A549 treated with GW870086 at 1 μM for 4 hours (cell line): ENCODE results near the gene COL7A1. TPM values are rescaled to one million over a fixed set of nuclear protein-coding genes. Genes with fewer than 3 reads are reported as not detected.

Experiments
- total RNA-seq: library from RNA; stranded (reverse); fragments of 200-300 nt; extraction: Qiagen RNA extraction; gene quantifications from 5 replicates; pipeline ENCODE4 v1.2.3, GENCODE V29; 2022; ENCODE audit warnings: low read depth

COL7A1 gene
- total RNA-seq: 138 to 185 TPM (median 169 TPM) in 5 replicates

DNA sequence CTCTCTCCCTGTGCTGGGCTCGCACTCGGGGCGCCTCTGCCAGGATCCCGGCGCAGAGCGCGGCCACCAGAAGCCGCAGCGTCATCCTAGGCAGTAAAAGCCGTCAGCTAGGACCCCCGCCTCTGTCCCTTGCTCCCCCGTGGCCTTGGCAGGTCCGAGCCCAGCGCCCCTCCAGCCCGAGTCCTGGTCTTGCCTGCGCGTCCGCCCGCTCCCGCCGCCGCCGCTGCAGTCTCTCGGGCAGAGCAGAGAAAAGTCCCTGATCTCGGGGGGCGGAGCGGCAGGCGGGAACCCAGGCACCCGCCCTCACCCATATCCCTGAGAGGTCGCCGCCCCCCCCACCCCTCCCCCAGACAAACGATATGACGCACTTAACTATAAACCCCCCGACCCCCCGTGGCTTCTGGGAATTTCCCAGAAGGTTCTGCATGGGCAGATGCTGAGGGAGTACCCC, at the start of gene COL7A1:
Gene COL7A1, minus strand, starts transcription at position 255 of the 451 bp plus-strand sequence. Its CDS starts 170 bp downstream, at position 85.

DNA sequence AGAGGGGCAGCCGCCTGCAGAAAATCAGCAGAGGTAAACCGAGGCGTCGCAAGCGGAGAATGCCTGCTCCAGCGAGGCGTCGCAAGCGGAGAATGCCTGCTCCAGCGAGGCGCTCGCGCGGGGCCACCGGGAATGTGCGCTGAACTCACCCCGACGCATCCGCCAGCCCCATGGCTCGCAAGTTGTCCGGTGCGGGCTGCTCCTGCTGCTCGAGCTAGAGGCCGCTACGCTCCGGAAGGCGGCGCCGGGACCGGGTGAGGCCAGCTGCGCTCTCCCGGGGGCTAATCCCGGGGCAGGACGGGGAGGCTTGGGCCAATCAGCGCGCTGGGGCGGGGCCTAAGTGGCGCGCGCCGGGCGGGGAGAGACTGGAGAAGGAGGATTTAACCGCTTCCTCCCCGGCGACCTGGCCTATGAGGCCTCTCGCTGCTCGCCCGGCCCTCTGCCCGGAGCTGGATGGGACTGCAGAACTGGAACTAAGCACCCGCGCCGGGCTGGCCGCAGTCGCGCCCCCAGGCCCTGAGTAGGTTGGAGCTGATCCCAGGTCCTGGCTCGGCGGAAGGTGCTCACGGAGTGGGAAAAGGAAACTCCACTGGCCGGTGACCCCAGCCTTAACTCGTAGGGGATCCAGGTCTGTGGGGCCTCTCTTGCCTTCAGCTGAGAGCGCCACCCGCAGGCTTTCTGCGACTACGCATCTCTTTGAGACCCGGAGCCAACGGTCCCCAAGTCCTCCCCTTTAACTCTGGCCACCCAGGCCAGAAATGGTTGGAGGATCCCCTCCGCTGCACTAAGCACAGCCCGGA, 40.3 kb upstream of the COL7A1 start, which contains the start of gene SLC26A6:
Gene SLC26A6, minus strand, starts transcription at position 240 of the 800 bp plus-strand sequence. Its CDS starts 68 bp downstream, at position 172.

DNA sequence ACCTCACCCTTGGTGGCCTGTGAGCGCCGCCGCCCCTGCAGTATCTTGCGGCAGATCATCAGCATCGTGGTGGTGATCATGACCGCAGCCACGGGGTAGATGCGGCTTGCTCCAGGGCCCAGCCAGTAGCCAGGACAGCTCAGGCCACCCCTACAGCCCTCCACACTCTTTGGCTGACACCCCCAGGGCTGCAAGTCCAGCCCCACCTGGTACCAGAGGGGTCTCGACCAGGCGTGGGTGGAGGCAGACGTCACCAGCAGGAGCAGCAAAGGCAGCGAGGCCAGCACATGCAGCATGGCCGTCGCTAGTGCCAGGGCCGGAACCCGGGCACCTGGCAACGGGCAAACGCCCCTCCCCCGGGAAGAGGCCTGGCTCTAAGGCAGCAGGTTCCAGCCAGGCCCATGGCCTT, 26.3 kb upstream of the COL7A1 start, which contains the start of gene TMEM89:
Gene TMEM89, minus strand, starts transcription at position 309 of the 409 bp plus-strand sequence. Its CDS starts 13 bp downstream, at position 296.

DNA sequence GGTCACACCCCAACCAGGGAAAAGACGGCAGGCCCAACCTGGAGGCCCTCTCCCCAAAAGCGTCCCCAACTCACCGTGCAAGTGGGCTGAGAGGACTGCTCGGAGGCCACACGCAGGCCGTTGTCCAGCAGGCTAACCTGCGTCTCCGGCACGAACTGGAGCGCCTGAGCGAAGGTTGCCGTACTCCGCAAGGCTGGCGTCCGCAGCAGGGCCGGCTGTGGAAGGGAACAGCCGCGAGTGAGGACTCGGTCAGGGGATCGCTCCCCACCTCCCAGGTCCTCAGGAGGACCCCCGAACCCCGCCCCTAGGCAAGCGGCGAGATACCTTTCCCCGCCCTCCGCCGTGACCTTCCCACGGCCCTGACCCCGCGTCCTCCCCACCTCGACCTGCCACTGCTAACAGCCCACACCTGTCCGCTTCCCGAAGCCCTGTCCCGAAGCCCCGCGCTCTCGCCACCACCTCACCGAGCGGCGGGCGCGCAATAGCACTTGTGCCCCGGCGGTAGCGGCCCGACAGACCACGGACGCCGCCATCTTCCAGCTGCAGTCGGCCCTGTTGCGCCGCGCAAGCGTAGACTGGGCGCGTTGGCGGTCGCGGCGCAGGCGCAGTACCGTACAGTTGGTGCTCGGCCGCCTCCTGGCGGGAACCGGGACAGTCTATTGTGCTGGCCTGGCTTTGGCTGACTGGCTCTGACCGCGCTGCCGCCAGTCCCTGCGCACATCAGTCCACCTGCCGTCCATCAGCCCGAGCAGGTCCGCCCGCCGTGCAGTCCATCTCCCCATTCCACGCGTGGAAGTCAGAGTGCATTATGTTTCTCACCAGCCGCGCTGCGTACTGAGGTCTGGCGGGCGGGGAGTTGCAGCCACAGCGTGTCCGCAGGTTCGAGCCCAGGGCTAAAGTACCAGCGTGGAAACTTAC, 14.2 kb upstream of the COL7A1 start, which contains the start of gene UQCRC1:
Gene UQCRC1, minus strand, starts transcription at position 559 of the 918 bp plus-strand sequence. Its CDS starts 26 bp downstream, at position 533.

DNA sequence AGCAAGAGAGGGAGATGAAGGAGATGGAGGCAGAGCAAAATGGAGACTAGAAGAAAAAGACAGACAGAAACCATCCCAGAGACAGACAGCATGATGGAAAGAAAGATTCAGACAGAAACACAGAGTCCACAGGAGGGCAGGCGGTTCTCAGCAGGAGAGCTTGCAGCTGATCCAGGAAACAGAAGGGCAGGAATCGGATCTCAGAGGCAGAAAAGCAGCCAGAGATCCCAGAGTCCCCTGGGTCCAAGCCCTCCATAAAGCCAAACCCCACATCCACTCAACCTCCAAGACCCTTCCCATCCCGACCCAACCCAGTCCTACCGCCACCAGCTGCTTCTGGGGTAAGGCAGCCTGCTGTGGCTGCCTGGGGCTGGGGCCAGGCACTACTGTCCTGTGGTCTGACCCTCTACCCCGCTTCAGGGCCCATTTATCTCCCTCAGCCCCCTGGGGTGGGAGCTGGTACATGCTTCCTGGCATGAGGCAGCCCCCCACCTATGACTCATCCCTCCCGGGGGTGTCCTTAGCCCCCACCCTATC, 31.7 kb downstream of the COL7A1 start, which contains the start of gene UCN2:
Gene UCN2, minus strand, starts transcription at position 400 of the 537 bp plus-strand sequence. CDS start 657 bp downstream, outside the sequence.

DNA sequence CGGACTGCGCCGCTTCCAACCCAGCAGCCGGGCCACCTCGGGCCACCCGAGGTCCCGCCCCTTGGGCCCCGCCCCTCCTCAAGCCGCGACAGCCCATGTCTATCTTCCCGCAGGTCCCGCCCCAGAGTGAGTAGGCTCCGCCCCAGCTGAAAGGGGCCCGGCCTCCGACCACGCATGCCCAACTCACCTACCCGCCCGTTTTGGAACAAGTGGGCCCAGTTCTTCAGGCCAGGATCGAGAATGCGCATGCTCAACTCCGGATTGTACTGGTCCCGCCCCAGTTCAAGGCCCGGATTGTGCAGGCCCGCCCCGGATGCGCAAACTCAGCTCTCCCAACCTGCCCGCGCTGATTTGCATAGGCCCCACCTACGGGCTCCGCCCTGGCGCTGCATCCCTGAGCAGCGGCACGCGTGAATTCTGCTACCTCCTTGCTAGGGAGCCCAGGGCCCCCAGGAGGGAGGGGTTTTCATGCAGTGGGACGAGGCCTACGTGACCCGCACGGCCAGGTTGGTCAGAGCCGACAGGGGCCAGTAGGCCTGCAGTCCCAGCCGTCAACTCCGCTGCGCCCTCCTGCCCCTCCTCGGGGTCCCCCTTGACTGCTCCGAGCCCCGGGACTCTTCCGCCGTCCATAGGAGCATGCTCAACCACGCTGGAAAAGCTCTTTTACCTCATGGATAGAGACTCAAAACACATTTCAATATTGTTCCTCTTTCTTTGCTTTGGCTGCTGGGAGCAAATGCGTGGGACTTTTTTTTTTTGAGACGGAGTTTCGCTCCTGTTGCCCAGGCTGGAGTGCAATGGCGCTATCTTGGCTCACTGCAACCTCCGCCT, 38.1 kb downstream of the COL7A1 start, which contains the start of gene PFKFB4:
Gene PFKFB4, minus strand, starts transcription at position 8 of the 831 bp plus-strand sequence. CDS start 26 bp downstream, outside the sequence.

Other genes starting within 250 kb of the COL7A1 start
- not detected in 5 replicates for gene FBXW12, start 223.1 kb downstream of the COL7A1 start, total RNA-seq
- gene PLXNB1, start 165.2 kb downstream of the COL7A1 start, total RNA-seq: 14.6 to 17.8 TPM (median 16.9 TPM) in 5 replicates
- gene CCDC51, start 155.2 kb downstream of the COL7A1 start, total RNA-seq: 25.3 to 29.7 TPM (median 26.2 TPM) in 5 replicates
- gene TMA7, start 155.1 kb downstream of the COL7A1 start, total RNA-seq: 276 to 367 TPM (median 288 TPM) in 5 replicates
- gene ATRIP, start 148.6 kb downstream of the COL7A1 start, total RNA-seq: 7.9 to 10.4 TPM (median 8.4 TPM) in 5 replicates
- 95.8 to 129 TPM (median 122 TPM) in 5 replicates for gene SHISA5, start 91.2 kb downstream of the COL7A1 start, total RNA-seq
- 9.0 to 14.2 TPM (median 13.2 TPM) in 5 replicates for gene PFKFB4, start 38.5 kb downstream of the COL7A1 start, total RNA-seq
- gene UCN2, start 31.5 kb downstream of the COL7A1 start, total RNA-seq: 8.0 to 10.3 TPM (median 8.5 TPM) in 5 replicates
- 162 to 219 TPM (median 177 TPM) in 5 replicates for gene UQCRC1, start 14.3 kb upstream of the COL7A1 start, total RNA-seq
- not detected in 5 replicates for gene TMEM89, start 26.4 kb upstream of the COL7A1 start, total RNA-seq
- gene SLC26A6, start 40.1 kb upstream of the COL7A1 start, total RNA-seq: 14.3 to 19.9 TPM (median 17.5 TPM) in 5 replicates
- 3.1 to 4.8 TPM (median 4.0 TPM) in 5 replicates for gene CELSR3, start 67.6 kb upstream of the COL7A1 start, total RNA-seq
- gene NCKIPSD, start 90.6 kb upstream of the COL7A1 start, total RNA-seq: 7.4 to 9.7 TPM (median 8.5 TPM) in 5 replicates
- 43.9 to 52.0 TPM (median 47.8 TPM) in 5 replicates for gene IP6K2, start 121.9 kb upstream of the COL7A1 start, total RNA-seq